Occipital lobe (tissue), 2 donors: ENCODE results near the gene RALGAPA1. TPM values are rescaled to one million over a fixed set of nuclear protein-coding genes. Genes with fewer than 3 reads are reported as not detected.
"Not testable (repeated sequence)": the region's sequence is repeated elsewhere in the genome, so short reads cannot be mapped to it uniquely, and the experiment has no call there.

Experiments
- DNase-seq: peaks from one replicate; lab custom pipeline; 2025; lab: John Stamatoyannopoulos, UW
- total RNA-seq: library from RNA; depleted of rRNA; stranded (reverse); fragments of >200 nt; gene quantifications from one replicate; pipeline ENCODE4 v1.2.3, GENCODE V29; 2014

The RALGAPA1 gene
- total RNA-seq, result 211 TPM

DNA sequence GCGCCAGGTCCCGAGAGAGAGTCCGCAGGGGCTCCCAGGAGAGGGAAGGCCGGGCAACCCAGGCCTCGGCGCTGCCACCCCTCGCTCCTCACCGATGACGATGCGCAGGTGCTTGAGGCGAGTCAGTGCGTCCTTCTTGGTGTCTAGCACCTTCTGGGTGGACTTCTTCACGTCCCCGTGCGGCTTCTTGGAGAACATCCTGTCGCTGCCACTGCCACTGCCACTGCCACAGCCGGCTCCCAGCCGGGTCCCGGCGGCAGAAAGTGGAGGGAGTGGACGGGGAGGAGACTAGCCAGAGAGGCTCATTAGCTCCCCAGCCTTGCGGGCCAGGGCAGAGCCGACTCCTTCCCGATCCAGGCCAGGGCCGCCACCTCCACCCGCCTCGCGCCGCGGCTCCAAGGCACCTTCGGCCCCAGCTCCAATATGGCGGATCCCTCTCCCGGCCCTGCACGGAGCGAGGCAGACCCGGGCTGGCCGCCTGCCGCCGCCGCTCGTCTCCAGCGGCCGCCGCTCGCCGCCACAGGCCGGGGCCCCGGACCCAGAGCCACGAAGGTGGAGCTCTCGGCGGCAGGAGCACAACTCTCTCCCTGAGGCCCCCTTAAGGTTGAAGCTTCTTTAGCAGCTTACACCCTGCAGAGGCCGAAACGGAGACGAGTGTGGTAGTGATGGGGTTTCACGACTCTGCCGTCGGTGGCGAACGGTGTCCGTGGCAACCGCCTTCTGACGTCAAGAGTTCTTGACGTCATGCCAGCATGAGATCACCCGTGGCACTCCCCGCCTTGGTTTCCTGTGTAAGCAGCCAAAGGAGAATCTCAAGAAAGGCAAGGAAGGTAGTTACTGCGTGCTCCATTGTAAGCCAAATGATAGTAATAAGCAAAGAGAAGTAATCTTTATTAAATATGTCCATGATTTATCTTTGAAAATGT is at the start of gene RALGAPA1:
Gene RALGAPA1 (minus strand): TSS at position 658 of the 926 bp plus-strand sequence. CDS start 460 bp downstream, at position 198.
- DNase-seq, result peak; percentile 84

- DNase-seq, result no peak
Measured at GRCh38 chr14:35858521-35859209, 49.6 kb upstream of the RALGAPA1 start.

DNA sequence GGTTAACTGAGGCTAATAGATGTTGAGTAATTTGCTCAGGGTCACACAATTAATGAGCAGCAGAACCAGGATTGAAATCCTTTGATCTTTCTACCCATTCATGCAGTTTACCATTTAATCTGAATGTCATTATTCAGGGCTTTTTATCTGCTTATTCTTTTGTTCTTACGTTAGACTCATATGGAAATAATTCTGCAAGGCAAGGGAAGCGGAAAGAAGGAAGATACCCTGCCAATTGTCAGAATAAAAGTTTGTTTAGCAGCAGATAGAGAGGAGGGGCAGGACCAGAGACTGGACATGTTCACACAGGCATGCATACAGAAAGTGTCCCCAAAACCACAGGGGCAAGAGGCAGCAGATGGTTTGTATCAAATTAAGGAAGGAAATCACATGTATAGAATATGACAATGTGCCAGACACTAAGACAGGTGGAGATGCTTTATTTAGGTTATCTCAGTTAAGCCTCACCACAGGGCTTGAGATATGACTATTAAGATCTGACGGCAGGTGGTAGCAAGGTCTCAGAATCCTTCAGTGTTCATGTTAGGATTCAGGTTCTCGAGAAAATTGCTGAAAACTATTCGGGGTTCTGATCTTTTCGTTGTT is 46.9 kb upstream of the RALGAPA1 start:
- DNase-seq, result no peak

DNA sequence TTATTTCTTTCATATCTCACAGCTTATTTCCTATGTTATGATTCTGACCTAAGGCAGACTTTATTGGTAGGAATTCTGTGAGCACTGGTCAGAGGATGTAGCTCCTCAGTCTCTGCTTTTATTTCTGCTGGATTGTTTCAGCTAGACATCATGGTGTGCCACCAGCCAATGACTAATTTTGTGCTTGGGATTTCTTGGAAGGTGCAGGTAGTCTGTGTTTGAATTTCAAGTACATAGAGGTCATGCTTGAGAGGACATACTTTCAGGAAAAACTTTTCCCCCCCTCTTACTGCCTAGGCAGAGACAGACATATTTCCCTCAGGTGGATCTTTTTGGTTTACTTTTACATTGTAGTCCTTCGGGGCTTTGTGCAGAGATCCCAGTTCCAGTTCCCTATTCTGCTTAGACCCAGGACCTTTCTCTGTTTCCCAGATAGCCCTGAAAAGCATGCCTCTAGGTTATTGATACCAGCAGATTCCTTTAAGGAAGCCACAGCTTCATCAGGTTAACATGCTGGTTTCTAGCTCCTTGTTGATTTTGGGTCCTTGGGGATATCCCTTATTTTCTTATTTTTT is 45.7 kb upstream of the RALGAPA1 start:
- DNase-seq, result no peak

DNA sequence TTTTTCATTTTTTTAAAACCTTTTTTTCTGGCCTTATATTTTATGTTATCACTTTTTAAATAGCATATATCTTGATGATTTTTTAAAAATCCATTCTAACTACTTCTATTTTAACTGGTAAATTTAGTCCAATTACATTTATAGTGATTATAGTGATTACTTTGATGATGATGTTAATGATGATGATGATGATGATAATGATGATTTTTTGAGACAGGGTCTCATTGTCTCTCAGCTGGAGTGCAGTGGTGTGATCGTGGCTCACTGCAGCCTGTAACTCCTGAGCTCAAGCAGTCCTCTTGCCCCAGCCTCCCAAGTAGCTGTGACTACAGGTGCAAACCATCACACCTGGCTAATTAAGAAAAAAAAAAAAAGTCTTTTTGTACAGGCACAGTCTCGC is 44.1 kb upstream of the RALGAPA1 start:
- no peak for DNase-seq

- no peak for DNase-seq
Measured at GRCh38 chr14:35851823-35852222, 42.7 kb upstream of the RALGAPA1 start.

- no peak for DNase-seq
Measured at GRCh38 chr14:35849122-35849521, 40.0 kb upstream of the RALGAPA1 start.

DNA sequence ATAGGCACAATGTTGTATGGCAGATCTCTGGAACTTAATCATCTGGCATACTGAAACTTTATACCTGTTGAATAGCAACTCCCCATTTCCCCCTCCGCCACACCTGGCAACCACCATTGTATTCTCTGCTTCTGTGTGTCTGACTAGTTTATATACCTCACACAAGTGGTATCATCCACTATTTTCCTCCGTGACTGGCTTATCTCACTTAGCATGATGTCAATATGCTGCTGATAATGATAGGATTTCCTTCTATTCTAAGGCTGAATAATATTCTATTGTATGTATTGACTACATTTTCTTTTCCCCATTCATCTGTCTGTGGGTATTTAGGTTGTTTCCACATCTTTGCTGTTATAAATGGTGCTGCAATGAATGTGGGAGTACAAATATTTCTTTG is 38.5 kb upstream of the RALGAPA1 start:
- no peak for DNase-seq

- DNase-seq, result no peak
Measured at GRCh38 chr14:35844494-35844893, 35.4 kb upstream of the RALGAPA1 start.

DNA sequence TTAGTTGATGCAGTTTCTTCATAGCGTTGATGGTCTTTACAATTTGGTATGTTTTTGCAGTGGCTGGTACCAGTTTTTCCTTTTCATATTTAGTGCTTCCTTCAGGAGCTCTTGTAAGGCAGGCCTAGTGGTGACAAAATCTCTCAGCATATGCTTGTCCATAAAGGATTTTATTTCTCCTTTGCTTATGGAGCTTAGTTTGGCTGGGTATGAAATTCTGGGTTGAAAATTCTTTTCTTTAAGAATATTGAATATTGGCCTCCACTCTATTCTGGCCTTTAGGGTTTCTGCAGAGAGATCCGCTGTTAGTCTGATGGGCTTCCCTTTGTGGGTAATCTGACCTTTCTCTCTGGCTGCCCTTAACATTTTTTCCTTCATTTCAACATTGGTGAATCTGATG is 33.1 kb upstream of the RALGAPA1 start:
- DNase-seq, result not testable (repeated sequence)

GRCh38 chr14:35841704-35842103 is 32.6 kb upstream of the RALGAPA1 start:
- DNase-seq, result not testable (repeated sequence)

GRCh38 chr14:35835208-35835982 is 26.3 kb upstream of the RALGAPA1 start:
- no peak for DNase-seq

- DNase-seq, result no peak
Measured at GRCh38 chr14:35829449-35829848, 20.4 kb upstream of the RALGAPA1 start.

DNA sequence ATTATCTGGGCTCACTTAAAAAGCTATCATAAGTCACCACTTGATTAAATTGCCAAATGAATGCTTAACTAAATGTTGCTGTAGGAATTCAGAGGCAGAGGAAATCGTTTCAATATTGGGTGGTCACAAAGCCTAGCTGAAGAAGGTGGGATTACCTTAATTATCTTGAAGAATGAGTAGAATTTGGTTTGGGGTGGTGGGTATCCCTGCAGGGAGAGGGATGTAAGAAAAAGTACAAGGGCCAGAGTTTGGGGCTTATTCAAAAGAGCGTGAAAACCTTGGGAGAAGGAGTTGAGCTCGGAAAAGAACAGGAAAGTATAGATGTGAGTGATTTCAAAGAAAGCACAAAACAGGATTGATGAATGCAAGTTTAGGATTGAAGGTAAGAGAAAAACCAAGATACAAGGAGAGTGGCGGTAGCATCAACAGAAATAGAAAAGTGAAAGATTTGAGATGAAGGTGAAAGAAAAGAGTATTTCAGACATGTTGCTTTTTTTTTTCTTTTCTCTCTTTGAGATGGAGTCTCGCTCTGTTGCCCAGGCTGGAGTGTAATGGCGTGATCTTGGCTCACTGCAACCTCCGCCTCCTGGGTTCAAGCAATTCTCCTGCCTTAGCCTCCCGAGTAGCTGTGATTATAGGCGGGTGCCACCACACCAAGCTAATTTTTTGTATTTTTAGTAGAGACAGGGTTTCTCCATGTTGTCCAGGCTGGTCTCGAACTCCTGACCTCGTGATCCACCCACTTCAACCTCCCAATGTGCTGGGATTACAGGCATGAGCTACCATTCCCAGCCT is 18.8 kb upstream of the RALGAPA1 start:
- DNase-seq, result no peak

DNA sequence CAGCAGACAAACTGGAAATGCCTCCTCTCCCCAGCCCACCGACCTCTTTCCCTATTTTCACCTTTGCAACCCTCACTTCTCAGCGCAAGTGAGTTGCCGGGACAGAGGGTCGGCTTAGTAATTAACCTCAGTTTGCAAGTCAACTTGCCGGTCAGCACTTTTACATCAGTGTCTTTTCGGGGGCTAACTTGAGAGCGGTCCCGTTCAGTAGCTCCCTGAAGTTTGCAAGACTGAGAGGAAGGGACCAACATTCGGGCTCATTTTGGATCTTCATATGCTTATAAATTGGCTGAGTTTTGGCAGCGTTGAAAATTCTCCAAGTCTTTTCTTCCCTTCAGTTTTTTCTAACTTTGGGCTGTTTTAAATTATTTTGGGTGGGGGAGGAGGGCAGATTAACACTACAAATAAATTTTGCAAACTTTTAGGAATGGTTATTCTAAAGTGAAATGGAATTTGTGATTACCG is 17.9 kb upstream of the RALGAPA1 start:
- DNase-seq, result no peak

GRCh38 chr14:35826218-35826951 is 17.3 kb upstream of the RALGAPA1 start, which contains the start of gene BRMS1L:
Gene BRMS1L (plus strand): TSS chr14:35826338. CDS start chr14:35826517, 179 bp downstream.
- peak; percentile 99 for DNase-seq

GRCh38 chr14:35825968-35826217 is 16.8 kb upstream of the RALGAPA1 start:
- DNase-seq, result no peak

- not testable (repeated sequence) for DNase-seq
Measured at GRCh38 chr14:35824446-35825165, 15.5 kb upstream of the RALGAPA1 start.

DNA sequence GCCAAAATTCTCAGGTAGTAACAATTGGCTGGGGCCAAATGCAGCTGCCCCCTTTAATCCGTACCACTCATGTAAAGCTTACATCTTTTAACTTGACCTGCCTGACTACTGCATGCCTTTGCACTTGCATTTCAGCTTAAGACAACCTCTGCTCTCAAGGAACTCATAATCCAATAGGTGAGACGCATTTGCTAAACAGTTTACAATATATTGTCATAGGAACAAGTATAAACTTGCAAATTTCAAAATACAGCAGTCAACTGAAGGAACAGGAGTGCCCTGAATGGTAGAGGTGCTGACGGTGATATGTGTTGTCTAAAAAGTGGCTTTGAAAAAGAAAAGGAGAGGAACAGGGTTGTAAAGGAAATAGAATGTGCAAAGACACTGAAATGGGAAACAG is 13.4 kb upstream of the RALGAPA1 start:
- no peak for DNase-seq
